ENCODE measurements around the gene PHIP. TPM values are rescaled to one million over a fixed set of nuclear protein-coding genes. Genes with fewer than 3 reads are reported as not detected.

Gene PHIP
- total and polyA plus RNA-seq, 12 donors: 3.1 to 17.9 (median 16.1) TPM

DNA sequence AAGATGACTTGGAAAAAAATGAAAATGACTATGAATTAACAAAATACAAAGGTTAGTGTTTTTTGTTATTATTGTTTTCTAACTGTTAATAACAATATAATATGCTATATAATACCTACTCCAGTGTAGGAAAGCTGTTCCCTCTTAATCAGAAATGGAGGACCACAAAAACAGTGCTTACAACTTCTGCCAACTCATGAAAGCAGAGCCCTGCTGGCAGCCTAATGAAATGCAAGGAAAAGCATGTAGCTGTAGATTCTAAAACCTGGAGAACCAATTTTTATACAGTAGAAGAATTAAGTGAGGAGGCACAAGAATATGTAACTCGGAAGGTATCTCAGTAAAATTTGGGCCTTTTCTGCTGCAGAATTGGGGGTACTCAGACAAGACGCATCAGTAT lies 29.4 kb downstream of the PHIP start:
- intact Hi-C loops (cut with DNase I): loop anchor here in 1 of 10 donors (10.0 kb wide), 1 partner anchor 94 kb away; no protein-coding TSS in a partner anchor
- 96% methylated on average over 2 of the region's 2 CpGs for WGBS, 2 donors
- no peak for DNase-seq
- ATAC-seq: no peak
- no peak overlapping the region for H3K27ac ChIP-seq
- peaks cover 0 to 73% (median 18%) of the 10 kb centered on the region in 9 donors for H3K36me3 ChIP-seq
- H3K4me1 ChIP-seq: no peaks in the 10 kb centered on the region
- no peaks in the 10 kb centered on the region for H3K27me3 ChIP-seq
- TF ChIP-seq, protein P1, sequence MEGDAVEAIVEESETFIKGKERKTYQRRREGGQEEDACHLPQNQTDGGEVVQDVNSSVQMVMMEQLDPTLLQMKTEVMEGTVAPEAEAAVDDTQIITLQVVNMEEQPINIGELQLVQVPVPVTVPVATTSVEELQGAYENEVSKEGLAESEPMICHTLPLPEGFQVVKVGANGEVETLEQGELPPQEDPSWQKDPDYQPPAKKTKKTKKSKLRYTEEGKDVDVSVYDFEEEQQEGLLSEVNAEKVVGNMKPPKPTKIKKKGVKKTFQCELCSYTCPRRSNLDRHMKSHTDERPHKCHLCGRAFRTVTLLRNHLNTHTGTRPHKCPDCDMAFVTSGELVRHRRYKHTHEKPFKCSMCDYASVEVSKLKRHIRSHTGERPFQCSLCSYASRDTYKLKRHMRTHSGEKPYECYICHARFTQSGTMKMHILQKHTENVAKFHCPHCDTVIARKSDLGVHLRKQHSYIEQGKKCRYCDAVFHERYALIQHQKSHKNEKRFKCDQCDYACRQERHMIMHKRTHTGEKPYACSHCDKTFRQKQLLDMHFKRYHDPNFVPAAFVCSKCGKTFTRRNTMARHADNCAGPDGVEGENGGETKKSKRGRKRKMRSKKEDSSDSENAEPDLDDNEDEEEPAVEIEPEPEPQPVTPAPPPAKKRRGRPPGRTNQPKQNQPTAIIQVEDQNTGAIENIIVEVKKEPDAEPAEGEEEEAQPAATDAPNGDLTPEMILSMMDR (IDR thresholded peaks at IDR 0.05): peak in 6 of 9 donors; percentile 26 to 45 (median 30)
- no peak overlapping the region for H3K4me3 ChIP-seq
- peaks cover 0 to 7% (median 0%) of the 10 kb centered on the region in 11 donors for H3K9me3 ChIP-seq

- H3K36me3 ChIP-seq: peaks cover 0 to 68% (median 7%) of the 10 kb centered on the region in 9 donors
- H3K4me1 ChIP-seq: peaks cover 0 to 4% (median 0%) of the 10 kb centered on the region in 9 donors
- no peak for DNase-seq
- WGBS, 2 donors: 98 to 100% methylated on average over 2 of the region's 2 CpGs
- TF ChIP-seq, protein P1 (IDR thresholded peaks at IDR 0.05): no peak
- intact Hi-C loops (cut with DNase I): loop anchor here in 1 of 10 donors (10.0 kb wide), 1 partner anchor 92 kb away; no protein-coding TSS in a partner anchor
- H3K27ac ChIP-seq: no peak overlapping the region
- no peak for ATAC-seq
- H3K27me3 ChIP-seq: no peaks in the 10 kb centered on the region
- no peak overlapping the region for H3K4me3 ChIP-seq
- peaks cover 0 to under 1% (median 0%) of the 10 kb centered on the region in 11 donors for H3K9me3 ChIP-seq
These were observed 31.0 kb downstream of the PHIP start for GRCh38 chr6:79047072-79047471.

DNA sequence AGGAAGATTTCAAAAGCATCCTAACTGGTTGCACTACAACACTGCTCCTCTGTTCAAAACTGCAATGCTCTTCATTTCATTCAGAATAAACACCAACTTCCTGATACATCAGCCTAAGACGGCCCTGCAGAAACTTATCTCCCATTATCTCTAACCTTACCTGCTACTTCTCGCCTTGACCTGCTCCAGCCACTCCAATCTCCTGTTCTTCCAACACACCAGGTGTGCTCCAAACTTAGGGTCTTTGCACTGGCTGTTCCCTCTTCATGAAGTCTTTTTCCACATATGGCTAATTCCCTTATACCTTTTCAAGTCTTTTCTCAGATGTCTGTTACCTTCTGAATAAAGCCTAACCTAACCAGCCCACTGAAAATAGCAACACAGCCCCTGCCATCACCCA lies 32.1 kb downstream of the PHIP start:
- H3K36me3 ChIP-seq: peaks cover 0 to 68% (median 0%) of the 10 kb centered on the region in 9 donors
- no peak for ATAC-seq

DNA sequence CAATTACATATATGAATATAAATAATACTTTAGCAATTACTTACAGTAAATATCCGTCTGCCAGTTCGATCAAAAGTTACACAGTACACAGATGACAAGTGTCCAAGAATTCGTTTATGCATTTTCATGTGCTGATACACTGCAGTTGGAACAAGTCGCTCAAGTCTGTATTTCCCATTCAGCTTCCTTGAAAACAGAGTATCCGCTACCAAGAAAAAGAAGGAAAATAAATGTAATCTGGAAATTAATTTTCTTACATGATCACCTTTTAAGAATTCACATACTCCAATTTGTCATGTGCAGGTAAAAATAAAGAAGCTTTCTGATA lies 35.3 kb downstream of the PHIP start:
- intact Hi-C loops (cut with DNase I): loop anchor here in 1 of 10 donors (10.0 kb wide), 1 partner anchor 88 kb away; no protein-coding TSS in a partner anchor
- no peak for DNase-seq
- no peak overlapping the region for H3K4me3 ChIP-seq
- peaks cover 0 to 6% (median 0%) of the 10 kb centered on the region in 9 donors for H3K4me1 ChIP-seq
- TF ChIP-seq, protein P1 (IDR thresholded peaks at IDR 0.05): no peak
- H3K27me3 ChIP-seq: no peaks in the 10 kb centered on the region
- H3K9me3 ChIP-seq: no peaks in the 10 kb centered on the region
- H3K27ac ChIP-seq: no peak overlapping the region
- no peak for ATAC-seq
- 66% methylated on average over 5 of the region's 5 CpGs for WGBS, 2 donors
- H3K36me3 ChIP-seq: peaks cover 0 to 70% (median 0%) of the 10 kb centered on the region in 9 donors

More for the DNA sequence above, 32.1 kb downstream of the PHIP start:
- intact Hi-C loops (cut with DNase I): loop anchor here in 1 of 10 donors (10.0 kb wide), 1 partner anchor 91 kb away; no protein-coding TSS in a partner anchor
- DNase-seq: no peak
- Histone ChIP-seq H3K27ac (no peak overlapping the region), H3K27me3 (no peaks in the 10 kb centered on the region), H3K9me3 (no peaks in the 10 kb centered on the region), H3K4me1 (peaks cover 0 to 4% (median 0%) of the 10 kb centered on the region in 9 donors), H3K4me3 (no peak overlapping the region)
- 74 to 78% methylated on average over 2 of the region's 2 CpGs for WGBS, 2 donors
- TF ChIP-seq, protein P1 (IDR thresholded peaks at IDR 0.05): no peak
